AG09319 (cell line): ENCODE data around the gene GBA2.

ENCODE experiments used
- DNase-seq: peaks from one replicate; pipeline ENCODE4 v3.0.0-alpha.2; 2010; ENCODE audit warnings: low read depth; ENCODE audit errors: extremely low read depth
- TF ChIP-seq, protein P1 (sequence below): IDR thresholded peaks from 2 replicates; pipeline ENCODE4 v1.5.1; 2011; ENCODE audit warnings: low read depth, mild to moderate bottlenecking, inconsistent platforms, low read length, moderate library complexity

GBA2 gene

DNA sequence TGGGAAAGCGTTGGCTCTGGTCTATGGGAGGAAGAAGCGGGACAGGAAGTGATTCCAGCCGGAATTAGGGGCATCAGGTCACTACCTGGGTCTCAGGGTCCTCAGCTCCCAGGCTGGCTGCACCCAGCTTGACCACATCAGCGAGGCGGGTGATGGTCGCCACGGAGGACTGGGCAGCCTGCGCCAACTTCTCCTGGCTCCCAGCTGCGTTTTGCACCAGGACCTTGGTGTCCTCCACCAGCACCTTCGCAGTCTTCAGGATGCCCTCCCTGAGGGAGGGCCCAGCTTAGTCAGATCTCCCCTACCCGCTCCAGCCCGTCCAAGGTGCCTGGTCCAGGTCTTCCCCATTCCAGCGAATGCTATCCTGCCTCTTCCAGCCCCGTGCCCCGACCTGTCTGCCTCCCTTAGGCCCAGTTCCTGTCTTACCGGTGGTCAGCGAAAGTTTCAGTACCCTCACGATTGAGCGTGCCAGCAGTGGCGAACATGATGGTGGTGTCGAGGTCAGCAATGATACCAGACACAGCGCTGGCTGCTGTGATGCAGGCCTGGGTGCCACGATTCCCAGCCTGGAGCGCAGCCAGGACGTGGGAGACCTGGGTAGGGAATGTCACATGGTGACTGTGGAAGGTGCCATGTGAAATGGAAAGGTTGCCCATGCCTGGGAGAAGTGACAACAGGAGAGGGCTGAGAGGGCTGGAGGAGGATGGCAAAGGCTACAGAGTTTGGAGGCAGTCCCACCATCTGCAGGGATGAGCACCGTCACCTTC is 44.9 kb downstream of the GBA2 start:
- TF ChIP-seq, protein P1, sequence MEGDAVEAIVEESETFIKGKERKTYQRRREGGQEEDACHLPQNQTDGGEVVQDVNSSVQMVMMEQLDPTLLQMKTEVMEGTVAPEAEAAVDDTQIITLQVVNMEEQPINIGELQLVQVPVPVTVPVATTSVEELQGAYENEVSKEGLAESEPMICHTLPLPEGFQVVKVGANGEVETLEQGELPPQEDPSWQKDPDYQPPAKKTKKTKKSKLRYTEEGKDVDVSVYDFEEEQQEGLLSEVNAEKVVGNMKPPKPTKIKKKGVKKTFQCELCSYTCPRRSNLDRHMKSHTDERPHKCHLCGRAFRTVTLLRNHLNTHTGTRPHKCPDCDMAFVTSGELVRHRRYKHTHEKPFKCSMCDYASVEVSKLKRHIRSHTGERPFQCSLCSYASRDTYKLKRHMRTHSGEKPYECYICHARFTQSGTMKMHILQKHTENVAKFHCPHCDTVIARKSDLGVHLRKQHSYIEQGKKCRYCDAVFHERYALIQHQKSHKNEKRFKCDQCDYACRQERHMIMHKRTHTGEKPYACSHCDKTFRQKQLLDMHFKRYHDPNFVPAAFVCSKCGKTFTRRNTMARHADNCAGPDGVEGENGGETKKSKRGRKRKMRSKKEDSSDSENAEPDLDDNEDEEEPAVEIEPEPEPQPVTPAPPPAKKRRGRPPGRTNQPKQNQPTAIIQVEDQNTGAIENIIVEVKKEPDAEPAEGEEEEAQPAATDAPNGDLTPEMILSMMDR, result no peak
- DNase-seq, result no peak

DNA sequence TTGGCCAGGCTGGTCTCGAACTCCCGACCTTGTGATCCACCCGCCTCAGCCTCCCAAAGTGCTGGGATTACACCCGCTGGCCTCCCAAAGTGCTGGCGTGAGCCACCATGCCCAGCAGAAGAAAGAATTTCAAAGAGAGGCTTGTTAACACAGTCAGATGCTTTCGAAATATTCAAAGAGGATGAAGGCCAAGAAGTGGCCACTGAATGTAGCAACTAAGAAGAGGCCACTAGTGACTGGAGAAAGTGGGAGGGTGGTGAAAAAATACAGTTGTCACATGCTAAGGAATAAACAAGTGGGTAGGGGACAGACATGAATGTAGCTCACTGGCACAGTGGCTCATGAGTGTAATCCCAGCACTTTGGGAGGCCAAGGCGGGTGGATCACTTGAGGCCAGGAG is 46.3 kb downstream of the GBA2 start:
- TF ChIP-seq, protein P1, result no peak
- no peak for DNase-seq

DNA sequence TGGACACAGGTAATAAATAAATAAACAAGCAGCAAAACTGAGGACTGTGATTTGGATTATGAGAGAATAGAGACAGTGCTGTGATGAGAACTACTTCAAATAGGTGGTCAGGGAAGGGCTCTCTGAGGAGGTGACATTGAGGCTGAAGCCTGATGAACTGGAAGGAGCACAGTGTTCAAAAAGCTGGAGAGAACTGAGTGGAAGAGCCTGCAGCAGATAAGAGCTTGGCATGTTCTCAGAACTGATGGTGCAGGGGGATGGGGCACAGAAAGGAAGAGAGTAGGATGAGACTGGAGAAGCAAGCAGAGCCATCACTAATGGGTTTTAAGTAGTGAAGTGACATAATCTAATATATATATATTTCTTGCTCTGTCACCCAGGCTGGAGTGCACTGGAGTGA is 48.1 kb downstream of the GBA2 start:
- TF ChIP-seq, protein P1, result no peak

DNA sequence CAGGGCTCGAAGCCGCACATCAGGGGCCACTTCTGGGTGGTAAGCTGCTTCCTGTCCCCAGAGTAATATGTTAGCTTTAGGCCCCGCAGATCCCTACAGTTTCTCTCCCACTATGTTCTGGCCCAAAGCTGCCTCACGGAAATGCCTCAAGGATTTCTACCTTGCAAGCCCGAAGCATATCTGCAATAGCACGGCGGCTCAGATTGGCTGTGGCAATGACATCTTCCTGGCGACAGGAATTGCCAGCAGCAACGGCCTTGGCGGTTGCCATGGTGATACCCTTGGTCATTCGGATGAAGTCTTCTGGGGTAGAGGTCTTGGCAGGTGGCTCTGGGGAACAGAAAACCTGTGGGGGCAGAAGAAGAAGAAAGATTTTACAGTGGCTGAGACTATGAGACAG is 49.0 kb downstream of the GBA2 start:
- DNase-seq, result no peak
- TF ChIP-seq, protein P1, result no peak

More for the DNA sequence above, 48.1 kb downstream of the GBA2 start:
- DNase-seq, result no peak

- TF ChIP-seq, protein P1, result no peak
- no peak for DNase-seq
These were observed 50.8 kb downstream of the GBA2 start for GRCh38 chr9:35698231-35698630.

GRCh38 chr9:35697486-35697885 is 51.5 kb downstream of the GBA2 start:
- DNase-seq, result no peak
- TF ChIP-seq, protein P1, result no peak

DNA sequence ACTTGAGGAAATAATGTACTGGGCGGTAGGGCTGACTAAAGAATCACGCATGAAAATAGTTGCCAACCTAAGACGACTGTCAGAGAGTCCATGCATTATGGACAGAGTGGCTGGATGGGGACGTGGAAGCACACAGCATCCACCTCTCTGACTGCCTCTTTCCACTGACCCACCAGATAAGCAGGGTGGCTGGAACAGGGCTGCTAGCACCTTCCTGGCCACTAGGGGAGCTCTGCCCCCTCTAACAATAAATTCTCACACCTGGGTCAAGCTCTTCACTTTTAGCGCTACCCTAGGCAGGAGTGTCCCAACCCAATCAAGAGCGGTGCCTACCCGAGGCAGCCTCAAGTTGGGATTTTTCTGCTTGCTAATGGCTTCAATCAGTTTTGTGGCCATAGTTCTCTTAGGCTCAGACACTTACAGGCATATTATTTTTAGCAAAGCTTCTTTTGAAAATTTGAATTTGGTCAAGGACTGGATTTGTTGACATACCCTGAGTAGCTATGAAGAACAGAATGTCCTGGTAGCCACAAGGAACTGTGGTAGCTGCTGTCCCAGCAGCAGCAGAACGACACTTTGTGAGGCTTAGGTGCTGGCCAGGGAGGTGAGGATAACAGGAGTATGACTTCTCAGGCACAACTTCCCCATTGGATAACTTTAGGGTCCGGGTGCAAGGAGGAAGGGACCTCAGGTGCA is 52.4 kb downstream of the GBA2 start:
- DNase-seq, result no peak
- TF ChIP-seq, protein P1, result peak; percentile 93
